ENCODE measurements around the gene FANCI. TPM values are rescaled to one million over a fixed set of nuclear protein-coding genes. Genes with fewer than 3 reads are reported as not detected.

Gene FANCI
- total RNA-seq, 1 donor from 2014 or later = 5.5 TPM

GRCh38 chr15:89330881-89331595 is 87.3 kb downstream of the FANCI start:
- Histone ChIP-seq H3K36me3 (ENCODE audit: control insufficient read depth, insufficient read depth, low read length) (peaks cover 49% of the 10 kb centered on the region), H3K4me3 (ENCODE audit: low read depth, low read length) (no peak overlapping the region), H3K27me3 (ENCODE audit: control insufficient read depth, insufficient read depth, low read length) (no peaks in the 10 kb centered on the region)
- FAIRE-seq (no peak), DNase-seq (ENCODE audit: low read depth) (no peak)
- TF ChIP-seq, protein P1, sequence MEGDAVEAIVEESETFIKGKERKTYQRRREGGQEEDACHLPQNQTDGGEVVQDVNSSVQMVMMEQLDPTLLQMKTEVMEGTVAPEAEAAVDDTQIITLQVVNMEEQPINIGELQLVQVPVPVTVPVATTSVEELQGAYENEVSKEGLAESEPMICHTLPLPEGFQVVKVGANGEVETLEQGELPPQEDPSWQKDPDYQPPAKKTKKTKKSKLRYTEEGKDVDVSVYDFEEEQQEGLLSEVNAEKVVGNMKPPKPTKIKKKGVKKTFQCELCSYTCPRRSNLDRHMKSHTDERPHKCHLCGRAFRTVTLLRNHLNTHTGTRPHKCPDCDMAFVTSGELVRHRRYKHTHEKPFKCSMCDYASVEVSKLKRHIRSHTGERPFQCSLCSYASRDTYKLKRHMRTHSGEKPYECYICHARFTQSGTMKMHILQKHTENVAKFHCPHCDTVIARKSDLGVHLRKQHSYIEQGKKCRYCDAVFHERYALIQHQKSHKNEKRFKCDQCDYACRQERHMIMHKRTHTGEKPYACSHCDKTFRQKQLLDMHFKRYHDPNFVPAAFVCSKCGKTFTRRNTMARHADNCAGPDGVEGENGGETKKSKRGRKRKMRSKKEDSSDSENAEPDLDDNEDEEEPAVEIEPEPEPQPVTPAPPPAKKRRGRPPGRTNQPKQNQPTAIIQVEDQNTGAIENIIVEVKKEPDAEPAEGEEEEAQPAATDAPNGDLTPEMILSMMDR (IDR thresholded peaks at IDR 0.05; ENCODE audit: insufficient read depth, low read length, severe bottlenecking) = no peak

- H3K36me3 ChIP-seq (ENCODE audit: control insufficient read depth, insufficient read depth, low read length) = peaks cover 38% of the 10 kb centered on the region
- no peak for FAIRE-seq
- no peak overlapping the region for H3K4me3 ChIP-seq (ENCODE audit: low read depth, low read length)
- TF ChIP-seq, protein P1 (IDR thresholded peaks at IDR 0.05; ENCODE audit: insufficient read depth, low read length, severe bottlenecking) = peak; percentile 38
- no peaks in the 10 kb centered on the region for H3K27me3 ChIP-seq (ENCODE audit: control insufficient read depth, insufficient read depth, low read length)
- no peak for DNase-seq (ENCODE audit: low read depth)
Measured at GRCh38 chr15:89332446-89332845, 88.7 kb downstream of the FANCI start.

- peaks cover 36% of the 10 kb centered on the region for H3K36me3 ChIP-seq (ENCODE audit: control insufficient read depth, insufficient read depth, low read length)
Measured at GRCh38 chr15:89333011-89333860, 89.5 kb downstream of the FANCI start.

DNA sequence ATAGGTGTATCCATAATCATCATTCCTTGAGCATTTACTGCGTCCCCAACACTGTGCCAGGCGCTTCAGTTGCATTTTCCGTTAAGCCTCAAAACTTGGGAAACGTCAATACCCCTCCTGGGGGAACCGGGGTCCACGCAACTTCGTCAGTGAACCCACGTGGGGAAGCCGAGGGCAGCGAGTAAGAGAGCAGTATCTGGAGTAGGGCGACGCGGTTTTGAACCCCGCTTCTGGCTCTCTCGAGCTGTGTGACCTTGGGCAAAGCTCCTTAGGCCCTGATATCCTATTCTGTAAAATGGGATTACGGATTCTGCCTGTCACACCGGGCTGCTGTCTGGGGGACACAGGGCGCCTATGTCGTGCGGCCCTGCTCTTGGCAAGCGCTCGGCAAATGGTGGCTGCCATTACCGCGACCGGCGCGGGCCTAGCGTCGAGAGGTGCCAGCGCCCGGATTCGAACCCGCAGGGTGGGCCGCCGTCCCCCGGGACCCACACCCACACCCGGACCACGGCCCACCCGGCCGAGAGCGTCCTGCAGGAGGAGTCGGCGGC is 90.3 kb downstream of the FANCI start:
- Histone ChIP-seq H3K4me3 (ENCODE audit: low read depth, low read length) (peak overlapping the region; percentile 94), H3K36me3 (ENCODE audit: control insufficient read depth, insufficient read depth, low read length) (peaks cover 28% of the 10 kb centered on the region), H3K27me3 (ENCODE audit: control insufficient read depth, insufficient read depth, low read length) (no peaks in the 10 kb centered on the region)
- no peak for FAIRE-seq
- peak; percentile 5 for DNase-seq (ENCODE audit: low read depth)
- TF ChIP-seq, protein P1 (IDR thresholded peaks at IDR 0.05; ENCODE audit: insufficient read depth, low read length, severe bottlenecking) = no peak

More at GRCh38 chr15:89333011-89333860, 89.5 kb downstream of the FANCI start:
- Histone ChIP-seq H3K4me3 (ENCODE audit: low read depth, low read length) (peak overlapping the region; percentile 94), H3K27me3 (ENCODE audit: control insufficient read depth, insufficient read depth, low read length) (no peaks in the 10 kb centered on the region)
- DNase-seq (ENCODE audit: low read depth) = no peak
- TF ChIP-seq, protein P1 (IDR thresholded peaks at IDR 0.05; ENCODE audit: insufficient read depth, low read length, severe bottlenecking) = no peak
- no peak for FAIRE-seq

- TF ChIP-seq, protein P1 (IDR thresholded peaks at IDR 0.05; ENCODE audit: insufficient read depth, low read length, severe bottlenecking) = no peak
- DNase-seq (ENCODE audit: low read depth) (peak; percentile 93), FAIRE-seq (no peak)
- Histone ChIP-seq H3K27me3 (ENCODE audit: control insufficient read depth, insufficient read depth, low read length) (no peaks in the 10 kb centered on the region), H3K36me3 (ENCODE audit: control insufficient read depth, insufficient read depth, low read length) (peaks cover 24% of the 10 kb centered on the region), H3K4me3 (ENCODE audit: low read depth, low read length) (peak within 1 kb of the TSS; percentile 94)
Measured at GRCh38 chr15:89334510-89335297, 90.9 kb downstream of the FANCI start, which contains the start of gene POLG. POLG (minus strand) TSS chr15:89334824; CDS start chr15:89333754, 1,070 bp downstream.

All from bronchial epithelial cell (primary cell).